DMS114 treated with DMSO at 0.1 percent for 48 hours (cell line): ENCODE results near the gene MYT1.

Experiments used
- DNase-seq: peaks from one replicate; lab custom pipeline; 2025; ENCODE audit not compliant: unreplicated experiment; lab: John Stamatoyannopoulos, UW

Gene MYT1

DNA sequence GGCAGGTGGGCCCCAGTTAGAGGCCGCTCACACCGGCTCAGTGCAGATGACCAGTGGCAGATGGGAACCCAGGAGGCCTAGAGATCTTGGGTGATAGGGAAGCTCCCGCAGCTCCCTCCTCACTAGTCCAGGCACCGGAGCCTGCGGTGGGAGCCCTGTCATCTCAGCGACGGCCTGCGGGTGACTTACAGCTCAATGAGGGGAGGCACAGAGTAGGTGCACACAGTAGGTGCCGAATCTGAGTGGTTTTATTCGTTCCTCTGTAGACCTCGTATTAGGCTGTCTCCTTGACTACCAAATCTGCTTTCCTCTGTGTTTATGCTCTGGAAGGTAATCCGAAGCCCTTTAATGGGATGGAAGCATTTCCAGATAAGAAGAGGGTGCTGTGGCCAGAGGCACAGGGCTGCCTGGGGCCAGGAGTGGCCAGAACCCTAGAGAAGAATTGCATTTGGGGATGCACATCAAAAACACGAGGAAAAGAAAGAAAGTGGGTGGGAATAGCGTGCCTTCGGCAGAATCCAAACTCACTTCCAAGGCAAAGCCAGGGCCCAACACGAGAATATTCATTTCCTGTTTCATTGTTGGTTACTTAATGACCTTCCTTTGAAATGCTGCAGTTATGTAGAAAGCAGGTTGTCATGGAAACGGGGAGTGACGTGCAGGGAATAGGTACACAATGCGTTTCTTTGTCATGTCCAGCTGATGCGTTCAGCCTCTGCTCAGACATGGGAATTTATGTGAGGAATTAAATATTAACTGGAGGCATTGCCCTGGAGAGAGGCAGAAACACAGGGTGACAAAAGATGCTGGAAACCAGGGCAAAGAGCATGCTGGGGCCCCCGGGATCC, 24.7 kb downstream of the MYT1 start:
- no peak for DNase-seq

DNA sequence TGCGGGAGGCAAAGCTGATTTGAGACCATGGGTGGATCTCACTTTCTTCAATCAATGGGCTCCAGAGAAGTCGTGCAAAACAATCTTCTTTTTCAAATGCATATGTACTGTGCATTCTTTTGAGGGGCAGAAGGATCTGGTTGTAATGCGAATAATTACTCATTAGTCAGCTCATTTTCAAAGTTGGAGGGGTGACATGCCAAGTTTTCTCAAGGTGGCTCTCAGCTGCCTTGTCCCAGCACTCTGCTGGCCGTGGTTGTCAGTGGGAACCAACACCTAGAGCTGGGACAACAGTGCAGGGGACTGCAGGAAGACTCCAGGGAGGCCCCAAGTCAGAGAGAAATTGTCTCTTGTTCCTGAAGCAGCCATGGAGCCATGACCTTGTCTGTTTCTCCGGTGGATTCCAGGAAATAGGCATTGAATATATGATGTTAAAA, 25.3 kb downstream of the MYT1 start:
- no peak for DNase-seq

DNA sequence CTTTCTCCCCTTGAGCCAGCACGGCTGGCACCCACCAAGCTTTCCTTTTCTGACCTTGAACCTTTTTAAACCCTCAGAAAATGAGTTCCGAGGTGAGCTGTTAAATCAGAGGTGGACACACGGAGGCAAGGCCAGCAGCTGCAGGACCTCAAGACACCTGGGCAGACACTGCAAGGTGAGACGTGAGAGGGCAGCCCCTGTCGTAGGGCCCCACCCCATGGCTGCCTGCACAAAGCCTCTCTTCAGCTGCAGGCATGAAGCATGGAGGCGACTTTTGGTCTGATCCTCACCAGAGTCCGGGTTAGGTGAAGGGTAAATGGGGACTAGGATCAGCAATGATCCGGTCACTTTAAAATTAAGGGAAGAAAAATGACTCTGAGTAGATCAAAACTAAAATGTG, 25.7 kb downstream of the MYT1 start:
- no peak for DNase-seq

DNA sequence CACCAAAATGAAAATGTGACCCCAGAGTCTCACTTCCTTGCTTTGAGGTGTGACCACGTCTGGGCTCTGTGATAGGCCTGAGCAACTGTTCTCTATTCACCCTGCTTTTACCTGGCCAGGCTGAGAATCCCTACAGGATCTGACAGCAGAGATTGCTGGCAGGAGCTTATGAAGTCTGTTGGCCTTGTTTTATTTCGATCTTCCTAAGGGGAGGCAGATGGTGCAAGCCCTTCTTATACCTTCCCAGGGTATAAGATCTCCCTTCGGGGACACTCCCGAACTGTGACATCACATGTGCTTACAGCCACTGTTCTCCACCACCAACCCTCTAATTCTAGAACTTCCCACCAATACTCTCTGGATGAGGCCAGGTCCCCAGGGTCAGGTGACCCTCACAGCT, 26.8 kb downstream of the MYT1 start:
- DNase-seq: no peak

DNA sequence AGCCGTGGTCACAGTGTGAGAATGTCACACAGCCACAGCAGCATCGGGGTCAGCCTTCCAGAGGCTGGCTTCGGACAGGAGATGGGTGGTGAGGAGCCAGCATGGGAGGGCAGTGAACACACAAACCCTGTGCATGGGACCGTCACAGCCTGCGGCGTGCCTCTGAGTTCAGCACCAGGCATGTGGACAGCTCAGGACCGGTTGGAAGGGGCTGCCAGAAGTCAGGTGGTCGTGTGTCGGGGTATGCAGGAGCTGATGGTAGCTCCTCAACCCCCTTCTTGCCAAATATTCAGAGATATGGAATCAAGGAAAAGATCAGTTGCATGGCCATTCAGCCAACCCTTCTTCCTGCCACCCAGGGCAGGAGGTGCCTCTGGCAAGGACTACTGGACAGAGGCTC, 28.2 kb downstream of the MYT1 start:
- no peak for DNase-seq

DNA sequence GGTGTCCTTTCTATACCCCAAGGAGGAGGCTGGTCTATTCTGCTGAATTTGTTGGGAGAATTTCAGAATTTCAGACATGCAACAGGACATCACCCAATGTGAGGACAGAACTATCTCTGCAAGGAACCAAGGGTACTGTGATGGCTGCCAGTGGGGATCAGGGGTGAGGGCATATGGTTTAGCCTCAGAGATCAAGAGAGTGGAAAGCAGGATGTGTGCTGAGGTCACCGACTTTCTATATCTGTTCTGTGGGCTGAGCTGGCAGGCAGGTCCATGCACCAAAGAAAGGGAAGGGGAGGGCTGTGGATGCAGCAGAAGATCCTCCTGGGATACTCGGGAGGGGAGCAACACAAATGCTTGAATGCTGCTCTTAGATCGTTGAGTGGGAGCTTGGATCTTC, 28.8 kb downstream of the MYT1 start:
- DNase-seq: no peak

DNA sequence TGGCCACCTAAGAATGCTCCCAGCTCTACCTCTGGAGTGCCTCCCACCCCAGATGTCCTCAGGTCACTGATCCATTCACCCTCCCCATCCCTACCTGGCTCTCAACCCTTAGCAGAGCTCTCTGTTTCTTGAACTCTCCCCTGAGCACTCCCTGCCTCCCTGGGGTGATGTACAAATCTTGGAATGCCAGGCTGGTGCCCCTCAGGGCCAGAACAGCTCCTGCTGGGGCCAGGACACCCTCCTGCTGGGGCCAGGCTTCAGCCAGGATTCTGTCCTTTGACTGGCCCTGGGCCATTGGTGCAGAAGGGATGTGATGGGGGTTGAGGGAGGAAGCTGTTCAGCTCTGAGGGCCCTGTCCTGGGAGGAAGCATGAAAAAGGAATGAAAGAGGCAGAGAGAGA, 30.0 kb downstream of the MYT1 start:
- no peak for DNase-seq

DNA sequence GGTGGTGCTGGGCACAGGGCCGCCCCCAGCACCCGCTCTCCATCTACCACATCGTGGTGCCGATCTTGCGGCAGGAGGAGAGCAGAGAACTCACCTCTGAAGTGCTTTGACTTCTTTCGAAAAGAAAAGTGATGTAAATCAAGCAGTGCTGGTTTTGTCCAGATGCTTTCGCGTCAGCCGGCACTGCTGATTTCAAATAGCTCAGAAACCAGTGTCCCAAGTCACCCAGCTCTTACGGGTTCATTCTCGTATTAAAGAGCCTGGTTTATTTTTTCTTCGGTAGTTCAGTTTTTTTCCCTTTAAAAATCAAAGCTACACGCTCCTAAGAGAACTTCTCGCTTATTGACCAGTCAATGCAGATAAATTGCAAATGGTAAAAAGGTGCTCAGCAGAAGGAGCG, 32.1 kb downstream of the MYT1 start:
- no peak for DNase-seq

DNA sequence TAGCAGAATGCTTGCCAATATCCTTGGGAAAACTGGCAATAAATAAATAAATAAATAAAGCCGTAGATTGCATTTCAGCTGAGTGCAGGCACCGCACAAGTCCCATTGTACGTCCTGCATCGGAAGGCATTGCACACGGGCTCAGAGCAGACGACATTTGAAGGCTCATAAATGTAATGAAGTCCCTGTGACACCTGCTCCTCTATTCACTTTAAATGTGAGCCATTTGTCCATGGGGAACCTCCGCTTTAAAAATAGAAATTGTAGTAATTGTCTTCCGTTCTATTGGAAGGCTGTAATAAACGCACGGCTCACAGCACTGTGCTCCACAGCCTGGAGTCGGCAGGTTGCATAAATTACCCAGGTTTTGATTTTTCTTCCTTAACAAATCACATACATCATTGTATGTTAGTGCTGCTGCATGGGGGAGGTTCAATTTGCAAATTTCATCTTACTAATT, 32.6 kb downstream of the MYT1 start:
- DNase-seq: no peak

DNA sequence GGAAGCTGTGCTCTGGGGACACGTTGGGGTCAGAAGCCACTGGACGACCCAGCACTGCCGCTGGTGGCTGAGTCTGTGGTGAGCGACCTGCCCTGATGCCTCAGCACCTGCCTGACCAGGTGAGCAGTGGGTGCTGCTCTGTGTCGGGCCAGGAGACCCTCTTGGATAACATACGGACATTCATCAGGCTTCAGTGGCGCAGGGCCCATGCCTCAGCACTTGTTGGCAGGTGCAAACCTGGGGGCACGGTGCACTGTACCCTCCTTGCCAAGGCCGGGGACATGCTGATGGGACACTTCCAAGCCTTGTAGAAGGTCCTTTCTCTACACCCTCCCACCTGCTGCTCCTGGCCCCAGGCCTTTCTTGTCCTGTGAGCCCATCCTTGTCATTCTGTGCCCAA, 34.1 kb downstream of the MYT1 start:
- DNase-seq: no peak

DNA sequence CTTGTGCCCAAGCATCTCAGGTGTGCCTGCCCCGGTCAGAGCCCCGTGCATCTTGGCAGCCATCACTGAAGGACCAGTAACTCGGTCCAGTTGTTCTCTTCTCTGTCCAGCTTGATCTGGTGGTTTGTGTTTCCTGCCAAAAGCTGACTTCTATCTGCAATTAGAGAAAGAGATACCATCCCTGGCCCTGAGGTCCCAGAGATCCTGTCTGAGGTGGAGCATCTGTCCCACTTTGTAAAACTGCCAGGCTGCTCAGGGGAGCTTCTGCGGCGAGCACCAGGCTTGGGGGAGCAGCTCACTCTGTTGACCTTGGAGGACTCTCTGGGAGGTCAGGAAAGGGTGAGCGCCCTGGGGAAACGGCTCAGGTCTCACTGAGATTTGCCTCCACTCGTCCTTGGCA, 35.1 kb downstream of the MYT1 start:
- DNase-seq: no peak

DNA sequence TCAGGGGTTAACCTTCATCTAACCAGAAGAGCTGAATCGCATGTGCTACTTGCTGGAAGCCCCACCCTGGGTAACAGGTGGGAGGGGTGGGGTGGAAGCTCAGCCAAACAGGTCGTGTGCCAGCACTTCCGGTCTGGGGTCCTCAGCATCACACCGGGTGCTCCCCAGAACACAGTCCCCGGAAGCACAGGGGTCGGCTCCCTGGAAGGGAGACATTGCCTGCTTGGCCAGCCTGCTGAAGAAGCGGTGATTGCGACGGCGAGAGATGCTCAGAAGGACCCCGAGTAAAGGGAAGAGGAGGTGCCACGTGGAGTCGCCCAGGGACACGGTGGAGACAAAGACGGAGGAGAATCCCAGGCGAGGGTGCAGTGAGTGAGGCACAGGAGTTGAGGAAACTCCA, 36.5 kb downstream of the MYT1 start:
- no peak for DNase-seq

DNA sequence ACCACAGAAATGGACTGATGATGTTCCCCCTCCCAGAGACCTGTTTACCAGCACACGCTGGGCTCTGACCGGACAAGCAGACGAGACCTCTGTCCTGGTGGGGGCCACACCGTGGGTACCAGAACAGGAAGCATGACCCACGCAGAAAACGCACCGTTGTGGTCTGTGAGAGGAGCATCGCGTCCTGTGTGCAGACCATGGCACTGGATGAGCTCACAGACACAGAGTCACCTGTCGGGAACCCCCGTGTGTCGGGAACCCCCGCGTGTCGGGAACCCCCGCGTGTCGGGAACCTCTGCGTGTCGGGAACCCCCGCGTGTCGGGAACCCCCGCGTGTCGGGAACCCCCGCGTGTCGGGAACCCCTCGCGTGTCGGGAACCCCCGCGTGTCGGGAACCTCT, 37.4 kb downstream of the MYT1 start:
- no peak for DNase-seq

DNA sequence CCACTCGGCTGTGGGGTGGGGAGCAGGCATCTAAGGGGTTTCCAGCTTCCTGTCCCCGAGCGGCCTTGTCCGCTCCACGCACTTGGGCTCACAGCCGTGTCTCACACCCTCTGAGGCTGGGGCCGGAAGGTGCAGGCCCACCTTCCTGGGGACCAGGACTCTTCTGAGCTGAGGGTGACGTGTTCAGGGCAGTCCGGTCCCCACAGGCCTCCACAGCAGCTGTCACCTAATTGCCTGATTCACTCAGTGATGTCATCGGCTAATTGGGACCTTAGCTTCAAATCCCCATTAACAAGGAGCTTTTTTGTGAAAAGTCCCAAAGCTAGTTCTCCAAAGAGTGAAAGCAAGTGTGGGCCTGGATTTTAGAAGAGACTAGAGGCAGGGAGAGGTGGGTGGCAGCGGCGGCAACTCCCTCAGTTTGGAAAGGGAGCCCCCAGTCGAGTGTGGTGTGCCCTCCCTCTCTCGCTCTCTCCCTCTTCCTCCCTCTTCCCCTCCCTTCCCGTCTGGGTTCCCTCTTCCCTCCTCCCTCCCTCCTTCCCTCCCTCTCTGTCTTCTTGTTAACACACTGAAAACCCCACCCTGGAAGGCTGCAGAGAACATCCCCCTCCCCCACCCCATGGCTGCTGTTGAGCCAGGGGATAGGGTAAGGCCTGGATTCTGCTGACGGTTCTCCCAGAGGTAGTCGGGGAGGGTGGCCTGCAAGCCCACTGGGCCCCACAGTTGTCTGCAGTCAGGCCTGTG, 39.0 kb downstream of the MYT1 start:
- no peak for DNase-seq

DNA sequence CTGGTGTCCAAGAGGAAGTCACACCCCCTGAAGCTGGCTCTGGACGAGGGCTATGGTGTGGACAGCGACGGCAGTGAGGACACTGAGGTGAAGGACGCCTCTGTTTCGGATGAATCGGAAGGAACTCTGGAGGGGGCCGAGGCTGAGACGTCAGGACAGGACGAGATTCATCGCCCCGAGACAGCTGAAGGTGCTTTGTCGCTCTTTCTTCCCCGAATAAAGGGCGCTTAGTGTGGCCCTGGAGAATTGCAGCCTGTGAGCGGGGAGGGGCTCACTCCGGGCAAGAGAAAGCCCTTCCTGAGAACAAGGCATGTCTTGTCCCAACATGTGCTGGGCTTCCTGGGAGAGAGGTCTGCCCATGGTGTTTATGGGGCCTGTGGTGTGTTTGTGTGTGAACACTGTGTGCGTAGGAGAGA, 41.4 kb downstream of the MYT1 start:
- no peak for DNase-seq

DNA sequence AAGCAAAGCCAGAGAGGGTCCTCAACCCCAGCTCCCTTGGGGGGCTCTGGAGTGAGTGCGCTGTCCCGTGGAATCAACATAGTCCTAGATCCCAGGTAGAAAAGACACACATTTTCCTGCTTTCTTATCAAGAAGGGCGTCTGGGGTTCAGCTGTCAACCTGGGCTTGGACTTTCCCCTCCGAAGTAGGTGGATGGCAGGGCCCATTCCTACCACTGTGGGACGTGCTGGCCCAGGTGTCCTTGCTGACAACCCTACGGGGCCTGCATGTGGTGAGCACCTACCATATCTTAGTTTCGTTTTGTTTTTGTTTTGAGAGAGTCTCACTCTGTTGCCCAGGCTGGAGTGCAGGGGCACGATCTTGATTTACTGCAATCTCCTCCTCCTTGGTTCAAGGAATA, 42.4 kb downstream of the MYT1 start:
- DNase-seq: no peak

DNA sequence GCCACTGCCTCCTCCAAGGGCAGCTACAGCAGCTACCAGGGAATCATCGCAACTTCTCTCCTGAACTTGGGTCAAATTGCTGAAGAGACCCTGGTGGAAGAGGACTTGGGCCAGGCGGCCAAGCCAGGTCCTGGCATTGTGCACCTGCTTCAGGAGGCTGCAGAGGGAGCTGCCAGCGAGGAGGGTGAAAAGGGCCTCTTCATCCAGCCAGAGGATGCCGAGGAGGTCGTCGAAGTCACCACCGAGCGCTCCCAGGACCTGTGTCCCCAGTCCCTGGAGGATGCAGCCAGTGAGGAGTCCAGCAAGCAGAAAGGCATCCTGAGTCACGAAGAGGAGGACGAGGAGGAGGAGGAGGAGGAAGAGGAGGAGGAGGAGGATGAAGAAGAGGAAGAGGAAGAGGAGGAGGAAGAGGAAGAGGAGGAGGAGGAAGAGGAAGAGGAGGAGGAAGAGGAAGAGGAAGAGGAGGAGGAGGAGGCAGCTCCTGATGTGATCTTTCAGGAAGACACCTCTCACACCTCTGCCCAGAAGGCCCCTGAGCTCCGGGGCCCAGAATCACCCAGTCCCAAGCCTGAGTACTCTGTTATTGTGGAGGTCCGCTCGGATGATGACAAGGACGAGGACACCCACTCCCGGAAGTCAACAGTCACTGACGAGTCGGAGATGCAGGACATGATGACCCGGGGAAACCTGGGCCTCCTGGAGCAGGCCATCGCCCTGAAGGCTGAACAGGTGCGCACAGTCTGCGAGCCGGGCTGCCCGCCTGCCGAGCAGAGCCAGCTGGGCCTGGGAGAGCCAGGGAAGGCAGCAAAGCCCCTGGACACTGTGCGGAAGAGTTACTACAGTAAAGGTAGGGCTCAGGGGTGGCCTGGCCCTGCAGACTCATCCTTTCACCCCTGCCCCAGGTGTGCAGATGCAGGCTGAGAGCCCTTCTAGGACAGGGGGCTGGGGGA, 43.7 kb downstream of the MYT1 start:
- no peak for DNase-seq

DNA sequence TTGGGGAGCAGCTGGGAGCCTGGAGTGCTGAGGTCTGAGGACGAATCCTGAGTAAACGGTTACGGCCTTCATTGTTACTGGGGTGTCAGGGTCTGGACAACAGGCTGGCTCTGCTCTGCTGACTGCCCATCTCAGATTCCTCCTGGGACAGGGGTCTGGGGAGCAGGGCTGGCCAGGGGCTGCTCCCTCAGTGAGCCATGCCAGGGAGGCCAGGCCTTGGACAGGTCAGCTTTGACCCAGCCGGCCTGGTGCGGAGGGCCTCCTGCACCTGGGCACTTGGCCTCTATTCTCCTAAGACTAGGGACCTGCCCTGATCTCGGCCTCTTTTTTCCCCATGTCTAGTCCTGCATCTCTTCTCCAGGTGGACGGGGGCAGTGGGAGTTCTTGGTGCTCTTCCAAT, 44.9 kb downstream of the MYT1 start:
- no peak for DNase-seq

DNA sequence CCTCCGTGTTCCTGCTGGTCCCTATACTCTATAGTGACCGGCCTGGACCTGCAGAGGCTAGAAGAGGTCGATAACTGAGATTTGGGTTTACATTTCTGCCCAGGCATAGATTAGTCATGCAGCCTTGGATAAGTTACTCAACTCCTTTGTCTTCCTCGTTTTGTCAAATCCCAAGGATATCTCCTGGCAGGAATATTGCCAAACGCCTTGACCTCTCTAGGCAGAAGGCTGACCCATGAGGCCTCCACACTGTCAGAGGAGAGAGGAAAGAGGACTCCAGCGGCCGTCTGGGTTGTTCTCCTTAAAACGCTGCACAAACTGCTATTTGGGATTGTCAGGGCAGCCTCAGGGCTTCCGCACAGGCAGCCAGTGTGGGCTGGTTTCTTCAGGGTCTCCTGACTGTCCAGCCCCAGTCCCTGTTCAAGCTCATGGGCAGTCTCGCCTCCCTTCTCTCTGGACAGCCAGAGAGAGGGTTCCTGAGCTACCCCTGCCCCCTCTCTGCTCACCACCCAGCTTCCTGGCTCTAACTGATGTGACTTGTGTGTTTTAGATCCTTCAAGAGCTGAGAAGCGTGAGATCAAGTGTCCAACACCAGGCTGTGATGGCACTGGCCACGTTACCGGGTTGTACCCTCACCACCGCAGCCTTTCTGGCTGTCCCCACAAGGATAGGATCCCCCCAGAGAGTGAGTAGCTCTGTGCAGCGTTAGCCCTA, 46.6 kb downstream of the MYT1 start:
- DNase-seq: no peak

DNA sequence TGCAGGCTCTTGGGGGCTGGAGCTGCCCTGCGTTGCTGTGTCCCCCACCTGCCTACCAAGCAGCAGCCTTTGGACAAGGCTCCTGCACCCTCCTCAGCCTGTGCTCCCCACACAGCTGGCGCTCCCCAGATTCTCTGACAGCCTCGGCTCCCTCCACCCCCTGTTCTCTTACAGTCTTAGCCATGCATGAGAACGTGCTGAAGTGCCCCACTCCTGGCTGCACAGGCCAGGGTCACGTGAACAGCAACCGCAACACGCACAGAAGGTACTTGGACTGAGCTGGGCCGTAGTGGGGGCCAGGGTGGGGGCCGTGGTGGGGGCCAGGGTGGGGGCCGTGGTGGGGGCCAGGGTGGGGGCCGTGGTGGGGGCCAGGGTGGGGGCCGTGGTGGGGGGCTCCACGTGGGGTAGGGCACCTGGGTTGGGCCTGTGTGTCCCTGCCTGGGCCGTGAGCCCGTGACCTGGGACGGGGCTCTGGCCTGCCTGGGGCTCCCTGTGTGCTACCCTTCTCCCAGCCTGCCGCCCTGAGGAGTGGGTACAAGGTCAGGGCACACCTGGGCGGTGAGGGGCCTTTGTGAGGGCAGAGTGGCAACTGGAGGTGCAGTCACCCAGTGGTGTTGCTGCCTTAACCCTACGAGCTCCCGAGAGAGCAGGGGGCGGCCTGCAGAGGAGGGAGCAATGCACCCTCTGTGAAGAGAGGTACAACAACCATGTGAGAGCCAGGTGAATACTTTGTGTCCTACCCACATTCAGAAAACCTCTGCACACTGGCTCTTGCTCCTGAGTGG, 47.8 kb downstream of the MYT1 start:
- DNase-seq: no peak
